ENCODE measurements around the gene TMEM141.
"Not testable (repeated sequence)": the region's sequence is repeated elsewhere in the genome, so short reads cannot be mapped to it uniquely, and the experiment has no call there.

Gene TMEM141

DNA sequence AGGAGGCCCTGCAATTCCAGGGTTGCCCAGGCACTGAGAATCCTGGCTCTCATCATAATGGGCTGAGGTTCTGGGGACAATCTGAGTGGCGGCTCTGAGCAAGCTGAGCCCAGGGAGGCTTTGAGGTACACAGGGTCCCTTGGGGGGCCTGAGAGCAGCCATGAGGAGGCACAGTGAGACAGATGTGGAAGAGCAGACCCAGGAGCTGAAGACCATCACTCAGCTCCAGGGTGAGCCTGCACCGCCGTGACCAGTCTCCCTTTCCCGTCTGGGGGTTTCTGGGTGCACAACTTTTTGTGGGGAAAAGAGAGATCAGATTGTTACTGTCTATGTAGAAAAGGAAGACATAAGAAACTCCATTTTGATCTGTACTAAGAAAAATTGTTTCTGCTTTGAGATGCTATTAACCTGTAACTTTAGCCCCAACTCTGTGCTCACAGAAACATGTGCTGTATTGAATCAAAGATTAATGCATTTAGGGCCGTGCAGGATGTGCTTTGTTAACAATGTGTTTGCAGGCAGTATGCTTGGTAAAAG lies 5.2 kb downstream of the TMEM141 start, which contains the start of gene CCDC183:
TSS of gene CCDC183 (plus strand) at position 101 of the 537 bp plus-strand sequence. CDS start at position 161, 60 bp downstream.
- no peak for DNase-seq

DNA sequence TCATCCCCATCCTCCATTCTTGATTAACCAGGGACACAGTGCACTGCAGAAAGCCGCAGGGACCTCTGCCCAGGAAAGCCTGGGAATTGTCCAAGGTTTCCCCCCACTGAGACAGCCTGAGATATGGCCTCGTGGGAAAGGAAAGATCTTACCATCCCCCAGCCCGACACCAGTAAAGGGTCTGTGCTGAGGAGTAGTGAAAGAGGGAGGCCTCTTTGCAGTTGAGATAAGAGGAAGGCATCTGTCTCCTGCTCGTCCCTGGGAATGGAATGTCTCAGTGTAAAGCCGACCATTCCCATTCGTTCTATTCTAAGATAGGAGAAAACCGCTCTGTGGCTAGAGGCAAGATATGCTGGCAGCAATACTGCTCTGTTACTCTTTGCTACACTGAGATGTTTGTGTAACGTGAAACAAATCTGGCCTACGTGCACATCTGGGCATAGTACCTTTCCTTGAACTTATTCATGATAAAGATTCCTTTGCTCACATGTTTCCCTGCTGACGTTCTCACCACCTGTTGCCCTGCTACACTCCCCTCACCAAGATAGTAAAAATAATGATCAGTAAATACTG lies 5.7 kb downstream of the TMEM141 start:
- not testable (repeated sequence) for DNase-seq

DNA sequence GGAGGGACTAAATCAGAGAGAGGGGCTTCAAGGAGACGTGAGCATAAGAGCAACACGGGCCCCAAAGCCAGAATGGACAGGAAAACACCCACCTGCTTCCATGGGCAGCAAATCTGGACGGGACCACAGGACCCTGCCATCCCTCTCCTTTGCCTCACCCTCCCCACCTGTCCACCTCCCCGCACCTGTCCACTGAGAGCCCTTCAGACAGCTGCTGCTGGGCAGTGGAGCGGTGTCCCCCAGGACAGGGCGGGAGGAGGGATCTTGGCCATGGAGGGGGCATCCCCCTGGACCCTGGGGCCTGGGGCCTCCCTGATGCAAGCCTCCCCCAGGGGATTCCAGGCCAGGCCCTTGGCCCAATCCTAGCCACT lies 7.5 kb downstream of the TMEM141 start:
- DNase-seq = no peak

DNA sequence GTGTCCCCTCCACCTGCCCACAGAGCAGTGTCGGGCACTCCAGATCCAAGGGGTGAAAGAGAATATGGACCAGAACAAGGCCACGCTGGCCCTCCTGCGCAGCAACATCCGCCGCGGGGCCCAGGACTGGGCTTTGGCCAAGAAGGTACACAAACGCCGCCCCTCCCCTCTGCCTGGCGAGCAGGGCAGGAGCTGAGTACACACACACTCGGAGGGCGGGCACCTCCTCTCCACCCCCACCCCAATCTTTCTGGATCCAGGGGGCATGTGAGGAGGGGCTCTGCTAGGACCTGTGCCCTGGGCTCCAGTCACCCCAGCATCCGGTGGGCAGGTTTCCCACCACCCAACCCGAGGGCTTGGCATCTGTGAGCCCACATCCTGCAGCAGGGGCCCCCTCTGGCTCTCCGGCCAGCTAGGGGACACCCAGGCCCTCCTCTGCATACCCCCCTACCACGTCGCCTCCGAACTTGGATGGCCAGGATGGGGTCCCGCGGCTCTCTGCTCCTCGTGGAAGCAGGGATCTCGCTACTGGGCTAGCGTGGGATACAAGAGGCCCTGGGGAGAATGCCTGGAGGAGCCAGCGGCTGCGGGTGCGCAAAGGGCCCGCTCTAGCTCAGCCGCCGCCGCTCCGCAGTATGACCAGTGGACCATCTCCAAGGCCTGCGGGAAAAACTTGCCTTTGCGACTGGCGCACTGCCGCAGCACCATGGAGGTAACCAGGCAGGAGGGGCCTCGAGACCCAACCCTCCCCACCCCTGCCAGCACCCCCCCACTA lies 8.1 kb downstream of the TMEM141 start:
- no peak for DNase-seq

DNA sequence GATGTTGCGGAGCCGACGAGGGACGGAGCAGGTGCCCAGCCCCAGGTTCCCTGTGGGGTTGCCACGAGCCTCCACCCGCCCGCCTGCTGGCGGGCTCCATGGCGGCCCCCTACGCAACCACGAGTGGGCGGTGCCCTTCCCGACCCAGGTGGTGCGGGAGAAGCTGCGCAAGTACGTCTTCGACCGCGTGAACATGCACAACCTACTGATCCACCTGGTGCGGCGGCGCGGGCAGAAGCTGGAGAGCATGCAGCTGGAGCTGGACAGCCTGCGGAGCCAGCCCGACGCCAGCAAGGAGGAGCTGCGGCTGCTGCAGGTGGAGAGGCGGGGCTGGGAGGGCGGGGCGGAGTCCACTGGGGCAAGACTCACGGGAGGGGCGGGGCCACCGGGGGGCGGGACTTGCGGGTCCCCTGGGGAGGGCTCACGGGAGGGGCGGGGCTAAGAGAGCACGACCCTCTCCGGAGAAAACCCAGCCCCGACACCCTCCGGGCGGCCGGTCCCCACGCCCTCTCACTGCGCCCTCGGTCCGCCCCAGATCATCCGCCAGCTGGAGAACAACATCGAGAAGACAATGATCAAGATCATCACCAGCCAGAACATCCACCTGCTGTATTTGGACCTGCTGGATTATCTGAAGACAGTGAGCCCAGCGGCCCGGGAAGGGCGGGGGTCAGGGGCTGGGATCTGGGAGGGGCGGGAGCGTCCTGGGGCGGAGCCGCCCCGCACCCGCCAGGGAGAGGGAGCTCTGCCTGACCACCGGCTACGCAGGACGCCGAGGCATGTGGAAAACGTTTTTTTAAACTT lies 8.9 kb downstream of the TMEM141 start:
- peak in 1 of 2 experiments; percentile 72 for DNase-seq

DNA sequence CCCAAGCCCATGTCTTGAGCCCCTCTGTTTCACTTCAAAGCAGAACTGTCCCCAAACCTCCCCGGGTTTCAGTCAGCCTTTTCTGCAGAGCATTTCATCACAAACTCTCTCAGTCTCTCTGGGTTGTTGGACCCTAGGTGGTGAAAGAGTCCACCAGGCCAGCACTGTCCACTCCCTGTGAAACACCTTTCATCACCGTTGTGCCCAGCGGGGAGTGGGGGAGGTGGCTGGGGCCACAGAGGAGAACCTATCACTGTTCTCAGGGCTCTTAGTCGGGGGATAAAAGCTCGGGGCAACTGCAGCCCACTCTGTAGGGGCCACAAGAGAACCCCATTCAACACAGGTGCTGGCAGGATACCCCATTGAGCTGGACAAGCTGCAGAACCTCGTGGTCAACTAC lies 11.2 kb downstream of the TMEM141 start:
- no peak for DNase-seq

DNA sequence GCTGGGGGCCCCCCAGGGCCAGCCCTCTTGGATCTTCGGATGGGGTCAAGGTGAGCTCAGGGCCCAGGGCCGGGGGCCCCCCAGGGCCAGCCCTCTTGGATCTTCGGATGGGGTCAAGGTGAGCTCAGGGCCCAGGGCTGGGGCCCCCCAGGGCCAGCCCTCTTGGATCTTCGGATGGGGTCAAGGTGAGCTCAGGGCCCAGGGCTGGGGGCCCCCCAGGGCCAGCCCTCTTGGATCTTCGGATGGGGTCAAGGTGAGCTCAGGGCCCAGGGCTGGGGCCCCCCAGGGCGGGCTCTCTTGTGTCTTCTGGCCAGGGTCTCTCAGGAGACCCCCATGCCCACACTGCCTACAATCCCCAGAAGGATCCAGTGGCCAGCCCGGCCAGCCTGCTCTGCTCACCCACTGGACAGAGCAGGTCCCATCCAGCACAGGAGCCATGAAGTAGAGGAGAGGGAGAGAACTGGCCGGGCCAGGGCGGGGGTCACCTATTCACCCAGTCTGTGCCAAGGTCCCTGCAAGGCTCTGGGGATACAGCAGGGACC lies 11.9 kb downstream of the TMEM141 start:
- DNase-seq = not testable (repeated sequence)

DNA sequence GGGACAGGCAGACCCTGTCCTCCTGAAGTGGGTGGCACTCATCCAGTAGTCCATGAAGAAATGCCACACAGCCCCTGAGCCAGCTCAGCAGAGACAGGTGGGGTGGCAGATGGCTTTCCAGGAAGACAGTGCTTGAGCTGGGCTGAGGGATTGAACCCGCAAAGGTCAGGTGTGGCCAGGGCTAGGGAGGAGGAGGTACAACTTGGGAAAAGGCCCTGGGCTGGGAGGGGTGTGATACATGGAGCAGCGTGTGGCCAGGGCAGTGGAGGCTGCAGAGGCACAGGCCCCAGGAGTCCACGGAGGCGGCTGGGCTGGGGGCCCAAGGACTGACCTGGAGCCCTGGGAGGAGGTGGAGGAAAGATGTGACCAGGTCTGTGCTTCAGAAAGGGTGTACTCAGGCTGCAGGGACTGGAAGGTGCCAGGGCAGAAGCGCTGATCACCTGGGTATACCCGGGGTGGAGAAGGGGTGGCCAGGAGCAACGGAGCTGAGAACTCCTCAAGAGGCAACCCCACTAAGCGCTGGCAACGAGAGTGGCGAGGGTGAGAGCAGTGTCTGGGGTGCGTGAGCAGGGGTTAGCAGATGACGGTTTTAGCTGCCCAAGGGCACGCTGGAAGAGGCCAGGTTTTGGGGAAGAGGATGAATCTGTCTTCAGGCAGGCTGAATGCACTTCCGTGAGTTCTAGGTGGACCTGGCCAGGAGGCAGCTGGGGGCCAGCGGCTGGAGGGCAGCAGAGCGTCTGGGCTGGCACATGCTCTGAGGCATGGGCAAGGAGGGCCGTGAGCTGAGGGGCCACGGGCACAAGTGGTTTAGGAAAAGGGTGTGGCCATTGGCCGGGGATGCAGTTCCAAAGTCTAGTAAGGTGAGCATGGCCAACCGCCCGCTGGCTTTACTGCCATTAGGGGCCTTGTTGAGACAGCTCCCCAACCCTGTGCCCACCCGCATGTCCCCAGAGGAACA lies 12.7 kb downstream of the TMEM141 start:
- no peak for DNase-seq

DNA sequence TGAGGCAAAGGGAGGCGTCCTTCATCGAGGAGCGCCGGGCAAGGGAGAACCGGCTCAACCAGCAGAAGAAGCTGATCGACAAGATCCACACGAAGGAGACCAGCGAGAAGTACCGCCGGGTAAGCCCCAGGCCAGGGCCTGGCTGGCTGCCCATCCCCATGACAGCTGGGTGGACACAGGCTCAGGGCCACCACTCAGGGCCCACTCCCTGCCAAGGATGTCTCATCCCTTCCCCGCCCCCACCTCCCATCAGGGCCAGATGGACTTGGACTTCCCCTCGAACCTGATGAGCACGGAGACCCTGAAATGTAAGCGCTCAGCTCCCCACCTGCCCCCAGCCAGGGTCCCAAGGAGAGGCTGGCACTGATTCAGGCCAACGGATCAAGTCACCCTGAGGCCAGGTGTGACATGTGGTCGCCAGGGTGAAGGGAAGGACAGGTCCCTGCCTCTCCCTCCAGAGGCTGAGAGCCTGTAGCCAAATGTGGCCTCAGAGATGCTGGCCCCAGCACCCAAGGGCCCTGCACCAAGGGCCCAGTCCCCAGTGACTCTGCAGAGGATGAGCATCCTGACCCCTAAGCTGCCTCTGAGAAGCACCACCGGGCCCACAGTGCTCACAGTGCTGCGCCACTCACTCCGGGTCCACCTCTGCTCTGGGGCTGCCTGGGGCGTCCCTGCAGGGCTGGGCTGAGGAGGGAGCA lies 13.5 kb downstream of the TMEM141 start:
- no peak for DNase-seq

DNA sequence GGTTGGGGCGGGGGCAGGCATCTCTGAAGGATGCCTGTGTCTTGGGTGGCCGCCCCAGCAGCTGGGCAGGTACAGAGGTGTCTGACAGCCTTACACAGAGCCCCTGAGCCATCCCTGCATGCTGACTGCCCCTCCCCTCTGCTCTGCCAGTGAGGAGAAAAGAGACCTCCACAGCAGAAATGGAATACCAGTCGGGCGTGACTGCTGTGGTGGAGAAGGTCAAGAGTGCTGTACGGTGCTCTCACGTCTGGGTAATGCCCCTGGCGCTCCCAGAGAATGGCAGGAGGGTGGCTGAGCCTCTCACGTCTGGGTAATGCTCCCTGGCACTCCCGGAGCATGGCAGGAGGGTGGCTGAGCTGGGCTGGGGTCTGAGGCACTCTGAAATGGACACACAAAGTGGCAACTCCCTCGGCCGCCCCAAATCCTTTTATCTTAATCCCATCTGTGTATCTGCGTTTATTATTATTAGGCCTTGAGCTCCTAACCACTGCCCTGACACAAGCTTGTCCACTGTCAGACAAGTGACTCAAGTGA lies 14.1 kb downstream of the TMEM141 start:
- no peak for DNase-seq

DNA sequence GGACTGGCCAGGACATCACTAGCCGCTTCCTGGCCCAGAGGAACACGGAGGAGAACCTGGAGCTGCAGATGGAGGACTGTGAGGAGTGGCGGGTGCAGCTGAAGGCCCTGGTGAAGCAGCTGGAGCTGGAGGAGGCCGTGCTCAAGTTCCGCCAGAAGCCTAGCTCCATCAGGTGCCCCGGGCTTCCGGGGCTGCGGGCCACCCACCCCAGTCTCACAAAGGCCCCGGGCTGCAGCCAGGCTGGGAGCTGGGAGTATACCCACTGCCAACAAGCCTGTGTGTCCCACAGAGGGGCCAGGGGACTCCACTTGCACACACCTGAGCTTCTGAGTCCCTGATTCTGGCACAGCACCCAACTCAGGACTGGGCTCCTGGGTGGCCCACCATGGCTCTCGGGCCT lies 14.9 kb downstream of the TMEM141 start:
- DNase-seq = no peak

DNA sequence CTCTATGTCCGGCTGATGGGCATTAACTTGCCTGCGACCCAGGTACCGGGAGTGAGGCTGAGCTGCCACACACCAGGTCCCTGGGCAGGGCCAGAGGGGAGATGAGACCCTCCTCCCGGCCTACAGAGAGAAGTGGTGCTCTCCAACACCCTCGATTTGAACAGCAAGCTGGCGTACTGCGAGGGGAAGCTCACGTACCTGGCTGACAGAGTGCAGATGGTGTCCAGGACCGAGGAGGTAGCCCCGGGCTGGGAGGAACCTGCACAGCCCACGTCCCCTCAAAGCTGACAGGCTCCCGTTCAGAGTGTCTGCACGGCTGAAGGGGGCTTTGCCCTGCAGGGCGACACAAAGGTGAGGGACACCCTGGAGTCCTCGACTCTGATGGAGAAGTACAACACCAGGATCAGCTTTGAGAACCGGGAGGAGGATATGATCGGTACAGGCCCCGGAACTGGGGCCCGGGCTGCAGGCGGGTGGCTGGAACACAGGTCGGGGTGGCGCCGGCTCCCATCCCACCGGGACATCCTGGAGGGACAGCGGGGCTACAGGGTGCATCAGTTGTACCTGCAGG lies 15.6 kb downstream of the TMEM141 start:
- no peak for DNase-seq

DNA sequence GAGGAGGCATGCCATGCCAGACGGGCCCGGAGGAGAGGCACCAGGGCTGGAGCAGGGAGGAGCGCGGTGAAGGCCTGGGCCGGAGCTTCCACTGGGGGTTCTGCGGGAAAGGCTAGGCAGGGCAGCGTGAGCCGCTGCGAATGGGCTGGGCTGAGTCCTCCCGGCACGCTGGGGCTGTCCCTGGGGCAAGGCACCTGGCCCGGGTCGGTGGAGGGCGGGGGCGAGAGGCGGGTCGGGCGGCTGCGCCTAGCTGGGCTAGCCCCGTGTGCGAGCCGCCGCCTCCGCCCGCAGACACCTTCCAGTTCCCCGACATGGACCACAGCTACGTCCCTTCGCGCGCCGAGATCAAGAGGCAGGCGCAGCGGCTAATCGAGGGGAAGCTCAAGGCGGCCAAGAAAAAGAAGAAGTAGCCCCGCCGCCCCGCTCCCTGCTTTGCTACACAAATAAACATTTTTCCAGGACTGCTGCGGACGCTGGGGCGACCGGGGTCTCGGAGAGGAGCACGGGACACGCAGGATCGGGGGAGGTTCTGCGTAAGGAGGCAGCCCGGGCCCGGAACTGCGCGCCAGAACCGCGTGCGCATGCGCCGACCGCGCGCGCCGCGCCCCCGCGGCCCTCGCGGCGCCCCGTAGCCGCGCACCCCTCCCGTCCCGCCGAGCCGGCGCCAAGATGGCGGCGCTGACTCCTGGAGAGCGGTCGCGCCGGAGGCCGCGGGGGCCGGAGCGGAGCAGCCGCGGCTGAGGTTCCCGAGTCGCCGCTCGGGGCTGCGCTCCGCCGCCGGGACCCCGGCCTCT lies 16.3 kb downstream of the TMEM141 start, which contains the start of gene RABL6:
TSS of gene RABL6 (plus strand) at position 668 of the 794 bp plus-strand sequence. CDS start 249 bp downstream, outside the sequence.
- peak in 1 of 2 experiments; percentile 69 for DNase-seq

DNA sequence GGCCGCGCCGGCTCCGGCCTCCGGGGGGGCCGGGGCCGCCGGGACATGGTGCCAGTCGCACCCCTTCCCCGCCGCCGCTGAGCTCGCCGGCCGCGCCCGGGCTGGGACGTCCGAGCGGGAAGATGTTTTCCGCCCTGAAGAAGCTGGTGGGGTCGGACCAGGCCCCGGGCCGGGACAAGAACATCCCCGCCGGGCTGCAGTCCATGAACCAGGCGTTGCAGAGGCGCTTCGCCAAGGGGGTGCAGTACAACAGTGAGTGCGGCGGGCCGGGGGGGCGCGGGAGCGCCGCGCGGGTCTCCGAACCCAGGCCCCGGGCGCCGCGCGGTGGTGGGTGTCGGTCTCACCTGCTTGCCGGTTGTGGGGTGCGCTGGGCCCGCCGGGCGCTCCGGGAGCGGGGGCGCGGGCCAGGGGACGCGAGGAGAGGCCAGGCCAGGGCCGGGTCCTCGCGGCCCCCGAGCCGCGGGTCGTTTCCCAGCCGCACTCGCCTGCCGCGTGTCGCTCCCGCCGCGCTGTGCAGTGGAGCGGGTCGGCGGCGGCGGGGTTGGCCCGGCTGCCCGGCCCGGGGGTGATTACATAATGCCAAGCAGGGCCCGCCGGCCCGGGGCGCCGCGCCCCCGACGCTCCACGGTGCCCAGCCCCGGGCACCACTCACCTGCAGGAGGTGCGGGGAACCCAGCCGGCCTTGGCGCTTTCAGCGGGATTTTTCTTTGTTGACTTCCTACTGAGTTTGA lies 17.1 kb downstream of the TMEM141 start:
- DNase-seq = no peak

DNA sequence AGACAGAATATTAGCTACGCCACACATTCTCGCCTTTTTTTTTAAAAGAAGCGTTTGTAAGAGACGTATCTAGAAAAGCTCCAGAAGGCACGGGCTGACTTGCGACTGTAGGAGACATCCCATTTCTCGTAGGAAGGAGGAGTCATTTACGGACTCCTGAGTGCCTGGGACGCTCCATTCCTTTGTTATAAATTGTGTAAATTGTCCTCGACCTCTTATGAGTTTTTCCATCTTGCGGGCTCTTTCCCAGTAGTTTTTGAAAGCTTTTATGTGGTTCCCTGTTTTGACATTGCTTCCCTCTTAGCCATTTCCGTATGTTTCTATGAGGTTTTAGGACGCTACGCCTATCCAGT lies 17.6 kb downstream of the TMEM141 start:
- DNase-seq = no peak

DNA sequence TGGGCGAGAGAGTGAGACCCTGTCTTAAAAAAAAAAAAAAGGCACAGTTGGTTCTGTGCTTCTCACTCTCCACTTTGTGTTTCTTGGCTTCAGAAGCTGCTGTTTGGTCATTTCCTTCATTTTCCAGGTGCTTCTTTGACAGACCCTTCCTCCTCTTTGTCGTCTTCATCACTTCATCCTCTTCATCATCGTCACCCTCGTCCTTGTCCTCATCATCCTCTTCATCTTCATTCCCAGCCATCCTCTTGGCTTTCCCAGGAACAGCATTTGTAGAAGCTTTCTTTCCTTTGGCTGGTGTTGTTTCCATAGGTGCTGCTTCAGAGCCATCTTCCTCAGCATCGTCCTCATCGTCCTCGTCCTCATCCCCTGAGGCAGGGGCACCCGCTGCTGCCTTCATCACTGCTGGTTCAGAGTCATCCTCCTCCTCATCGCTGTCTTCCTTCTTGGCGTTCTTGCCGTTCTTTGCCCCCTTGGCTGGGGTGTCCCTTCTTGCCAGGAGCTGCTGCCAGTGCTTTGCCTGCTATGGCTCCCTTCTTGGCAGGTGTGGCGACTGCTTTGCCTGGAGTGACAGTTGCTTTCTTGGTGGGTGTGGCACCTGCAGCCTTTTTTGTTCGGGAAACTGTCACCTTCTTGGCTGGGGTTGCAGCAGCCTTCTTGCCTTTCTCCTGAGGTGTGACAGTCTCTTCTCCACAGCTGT lies 23.7 kb downstream of the TMEM141 start:
- no peak for DNase-seq

DNA sequence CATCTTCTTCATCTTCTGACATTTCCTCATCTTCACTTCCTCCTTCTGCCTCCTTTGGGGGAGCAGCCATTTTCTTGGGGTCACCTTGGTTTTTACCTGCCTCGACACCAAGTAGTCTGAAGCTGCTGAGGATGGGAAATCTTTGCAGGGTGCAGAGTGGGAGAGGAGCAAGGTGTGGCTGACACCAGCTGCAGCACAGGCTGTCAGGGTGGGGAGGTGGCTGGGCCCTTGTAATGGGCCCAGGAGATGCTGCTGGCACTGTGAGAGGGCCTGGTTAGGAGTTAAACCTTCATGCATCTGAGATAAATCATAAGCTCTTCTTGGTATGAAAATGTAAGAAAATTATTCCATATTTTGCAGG lies 24.3 kb downstream of the TMEM141 start:
- DNase-seq = no peak

Measured in NCI-H446 (cell line).